ENCODE results near the gene KRTAP1-1. TPM values are rescaled to one million over a fixed set of nuclear protein-coding genes. Genes with fewer than 3 reads are reported as not detected.
"Not testable (repeated sequence)": the region's sequence is repeated elsewhere in the genome, so short reads cannot be mapped to it uniquely, and the experiment has no call there.

KRTAP1-1 gene
- total and polyA plus RNA-seq, 2 donors: 0.14 TPM; not detected in 1

GRCh38 chr17:41069031-41069430, 27.8 kb upstream of the KRTAP1-1 start:
- no peak overlapping the region for H3K4me3 ChIP-seq (ENCODE audit: low read length in 2 of 2)
- no peaks in the 10 kb centered on the region for H3K4me1 ChIP-seq (ENCODE audit: control insufficient read depth in 2 of 2, insufficient read depth in 2 of 2, low read length in 2 of 2)
- no peaks in the 10 kb centered on the region for H3K36me3 ChIP-seq (ENCODE audit: control insufficient read depth in 2 of 2, insufficient read depth in 2 of 2, low read length in 1 of 2)
- 64% methylated on average over 3 of the region's 3 CpGs for WGBS
- no peak for DNase-seq (ENCODE audit: low read depth in 6 of 9, low spot score in 9 of 9)
- H3K27me3 ChIP-seq (ENCODE audit: control insufficient read depth in 2 of 2, insufficient read depth in 1 of 2, low read length in 1 of 2): no peaks in the 10 kb centered on the region
- H3K9me3 ChIP-seq (ENCODE audit: control insufficient read depth in 2 of 2, insufficient read depth in 1 of 2, low read length in 1 of 2): no peaks in the 10 kb centered on the region
- no peak overlapping the region for H3K27ac ChIP-seq (ENCODE audit: low read depth in 1 of 2, low read length in 1 of 2)

- H3K27me3 ChIP-seq (ENCODE audit: control insufficient read depth in 2 of 2, insufficient read depth in 1 of 2, low read length in 1 of 2): no peaks in the 10 kb centered on the region
- DNase-seq (ENCODE audit: low read depth in 6 of 9, low spot score in 9 of 9): no peak
- H3K4me3 ChIP-seq (ENCODE audit: low read length in 2 of 2): no peak overlapping the region
Observed at GRCh38 chr17:41067281-41067680, 26.0 kb upstream of the KRTAP1-1 start.

DNA sequence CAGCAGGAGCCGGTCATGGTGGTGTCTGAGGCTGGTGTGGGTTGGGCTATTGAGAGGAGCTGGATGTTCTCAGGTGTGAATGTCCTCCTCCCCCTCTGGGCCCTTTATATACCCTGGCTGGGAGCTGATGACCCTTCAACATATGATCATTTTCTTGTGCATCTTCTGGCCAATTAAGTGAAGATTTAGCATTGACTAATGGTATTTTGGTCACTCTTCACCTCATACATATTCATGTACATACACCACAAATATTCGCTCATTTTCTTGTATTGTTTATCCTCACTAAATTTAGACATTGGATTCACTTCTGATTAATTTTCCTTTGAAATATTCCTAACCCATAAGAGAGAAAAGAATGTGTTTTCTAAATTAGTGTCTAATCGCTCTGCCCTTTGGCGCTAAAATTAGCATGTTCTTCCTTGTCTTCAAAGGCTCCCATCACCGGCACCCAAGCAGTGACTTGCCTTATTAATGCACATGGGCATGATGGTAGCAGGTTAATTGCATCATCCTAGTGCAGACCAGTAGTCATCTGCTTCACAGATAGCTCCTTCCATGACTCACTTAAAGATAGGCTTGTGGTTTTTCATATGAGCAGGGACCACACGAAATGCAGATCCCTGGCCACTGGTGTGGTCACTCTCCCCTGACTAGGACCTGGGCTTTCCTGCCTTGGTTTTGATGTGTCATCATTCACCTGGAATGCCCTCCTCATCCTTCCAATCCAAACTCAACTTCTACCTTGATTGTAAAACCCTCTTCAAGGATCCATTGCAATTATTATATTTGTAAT, 24.8 kb upstream of the KRTAP1-1 start, which contains the start of gene KRTAP2-4:
KRTAP2-4 (minus strand) TSS at position 51 of the 796 bp plus-strand sequence; CDS start at position 17, 34 bp downstream.
- Histone ChIP-seq H3K4me1 (ENCODE audit: control insufficient read depth in 2 of 2, insufficient read depth in 2 of 2, low read length in 2 of 2) (no peaks in the 10 kb centered on the region), H3K9me3 (ENCODE audit: control insufficient read depth in 2 of 2, insufficient read depth in 1 of 2, low read length in 1 of 2) (no peaks in the 10 kb centered on the region), H3K27me3 (ENCODE audit: control insufficient read depth in 2 of 2, insufficient read depth in 1 of 2, low read length in 1 of 2) (no peaks in the 10 kb centered on the region), H3K4me3 (ENCODE audit: low read length in 2 of 2) (no peak within 1 kb of the TSS), H3K27ac (ENCODE audit: low read depth in 1 of 2, low read length in 1 of 2) (no peak within 1 kb of the TSS), H3K36me3 (ENCODE audit: control insufficient read depth in 2 of 2, insufficient read depth in 2 of 2, low read length in 1 of 2) (no peaks in the 10 kb centered on the region)
- WGBS: 93% methylated on average over 6 of the region's 6 CpGs
- no peak for DNase-seq (ENCODE audit: low read depth in 6 of 9, low spot score in 9 of 9)

More at GRCh38 chr17:41067281-41067680, 26.0 kb upstream of the KRTAP1-1 start:
- no peak overlapping the region for H3K27ac ChIP-seq (ENCODE audit: low read depth in 1 of 2, low read length in 1 of 2)
- H3K9me3 ChIP-seq (ENCODE audit: control insufficient read depth in 2 of 2, insufficient read depth in 1 of 2, low read length in 1 of 2): no peaks in the 10 kb centered on the region
- no peaks in the 10 kb centered on the region for H3K4me1 ChIP-seq (ENCODE audit: control insufficient read depth in 2 of 2, insufficient read depth in 2 of 2, low read length in 2 of 2)
- H3K36me3 ChIP-seq (ENCODE audit: control insufficient read depth in 2 of 2, insufficient read depth in 2 of 2, low read length in 1 of 2): no peaks in the 10 kb centered on the region

DNA sequence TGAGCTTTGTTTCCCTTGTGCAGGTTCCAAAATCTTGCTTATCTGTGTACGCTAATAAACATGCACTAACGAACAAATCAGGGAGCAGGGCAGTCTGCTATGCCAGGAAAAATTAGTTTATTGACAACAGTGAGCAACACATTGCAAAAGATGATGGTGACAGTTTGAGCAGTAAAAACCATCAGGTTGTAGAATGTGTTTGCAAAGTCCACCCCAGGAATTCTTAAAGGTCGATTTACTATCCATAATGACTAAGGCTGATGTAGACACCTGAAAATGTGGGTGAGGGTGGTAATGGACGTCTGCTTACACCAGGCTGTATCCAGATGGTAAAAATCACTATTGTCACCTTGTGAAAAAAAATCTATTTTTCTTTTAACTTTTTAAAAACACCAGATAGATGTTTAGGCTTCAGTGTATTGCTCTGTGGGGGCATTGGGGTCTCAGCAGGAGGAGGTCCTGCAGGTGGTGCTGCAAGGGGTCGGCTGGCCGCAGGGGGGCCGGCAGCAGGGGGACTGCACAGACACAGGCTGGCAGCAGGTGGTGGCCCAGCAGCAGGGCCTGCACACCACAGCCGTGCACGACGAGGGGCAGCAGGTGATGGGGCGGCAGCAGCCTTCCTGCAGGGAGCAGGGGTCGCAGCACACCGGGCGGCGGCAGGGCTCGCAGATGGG, 23.9 kb upstream of the KRTAP1-1 start:
- 93% methylated on average over 7 of the region's 16 CpGs for WGBS
- H3K4me1 ChIP-seq (ENCODE audit: control insufficient read depth in 2 of 2, insufficient read depth in 2 of 2, low read length in 2 of 2); H3K27ac ChIP-seq (ENCODE audit: low read depth in 1 of 2, low read length in 1 of 2); H3K36me3 ChIP-seq (ENCODE audit: control insufficient read depth in 2 of 2, insufficient read depth in 2 of 2, low read length in 1 of 2); H3K4me3 ChIP-seq (ENCODE audit: low read length in 2 of 2); H3K9me3 ChIP-seq (ENCODE audit: control insufficient read depth in 2 of 2, insufficient read depth in 1 of 2, low read length in 1 of 2); H3K27me3 ChIP-seq (ENCODE audit: control insufficient read depth in 2 of 2, insufficient read depth in 1 of 2, low read length in 1 of 2); DNase-seq (ENCODE audit: low read depth in 6 of 9, low spot score in 9 of 9): not testable (repeated sequence)

- Histone ChIP-seq H3K4me1 (ENCODE audit: control insufficient read depth in 2 of 2, insufficient read depth in 2 of 2, low read length in 2 of 2) (no peaks in the 10 kb centered on the region), H3K27me3 (ENCODE audit: control insufficient read depth in 2 of 2, insufficient read depth in 1 of 2, low read length in 1 of 2) (peaks cover 0 to 6% of the 10 kb centered on the region in 2 donors), H3K36me3 (ENCODE audit: control insufficient read depth in 2 of 2, insufficient read depth in 2 of 2, low read length in 1 of 2) (no peaks in the 10 kb centered on the region), H3K4me3 (ENCODE audit: low read length in 2 of 2) (no peak overlapping the region), H3K27ac (ENCODE audit: low read depth in 1 of 2, low read length in 1 of 2) (no peak overlapping the region), H3K9me3 (ENCODE audit: control insufficient read depth in 2 of 2, insufficient read depth in 1 of 2, low read length in 1 of 2) (no peaks in the 10 kb centered on the region)
- DNase-seq (ENCODE audit: low read depth in 6 of 9, low spot score in 9 of 9): no peak
- 67% methylated on average over 1 of the region's 1 CpG for WGBS
Observed at GRCh38 chr17:41064301-41064700, 23.1 kb upstream of the KRTAP1-1 start.

- Histone ChIP-seq H3K4me1 (ENCODE audit: control insufficient read depth in 2 of 2, insufficient read depth in 2 of 2, low read length in 2 of 2) (no peaks in the 10 kb centered on the region), H3K27ac (ENCODE audit: low read depth in 1 of 2, low read length in 1 of 2) (no peak overlapping the region), H3K36me3 (ENCODE audit: control insufficient read depth in 2 of 2, insufficient read depth in 2 of 2, low read length in 1 of 2) (no peaks in the 10 kb centered on the region), H3K9me3 (ENCODE audit: control insufficient read depth in 2 of 2, insufficient read depth in 1 of 2, low read length in 1 of 2) (no peaks in the 10 kb centered on the region), H3K27me3 (ENCODE audit: control insufficient read depth in 2 of 2, insufficient read depth in 1 of 2, low read length in 1 of 2) (peaks cover 0 to 6% of the 10 kb centered on the region in 2 donors), H3K4me3 (ENCODE audit: low read length in 2 of 2) (no peak overlapping the region)
- 94% methylated on average over 4 of the region's 4 CpGs for WGBS
- DNase-seq (ENCODE audit: low read depth in 6 of 9, low spot score in 9 of 9): no peak
Observed at GRCh38 chr17:41063449-41063848, 22.2 kb upstream of the KRTAP1-1 start.

DNA sequence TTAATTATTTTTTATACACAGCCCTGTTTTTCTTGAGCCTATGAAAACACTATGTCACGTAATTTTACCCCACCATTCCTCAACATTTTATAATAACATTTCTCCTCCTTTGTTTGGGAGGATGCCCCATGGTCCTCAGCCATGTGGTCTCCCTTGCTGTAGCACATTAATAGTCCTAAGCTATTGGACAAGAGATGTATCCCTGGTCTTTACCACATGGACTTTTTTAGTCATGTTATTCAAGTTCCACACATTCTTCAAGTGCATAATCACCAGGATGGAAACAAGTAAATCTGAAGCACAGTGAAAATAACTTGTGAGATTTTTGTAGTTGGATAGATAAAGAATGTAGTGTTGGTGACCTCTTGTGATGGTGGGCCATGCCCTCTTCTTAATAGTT, 20.7 kb upstream of the KRTAP1-1 start:
- Histone ChIP-seq H3K4me3 (ENCODE audit: low read length in 2 of 2) (no peak overlapping the region), H3K27ac (ENCODE audit: low read depth in 1 of 2, low read length in 1 of 2) (no peak overlapping the region), H3K36me3 (ENCODE audit: control insufficient read depth in 2 of 2, insufficient read depth in 2 of 2, low read length in 1 of 2) (no peaks in the 10 kb centered on the region), H3K27me3 (ENCODE audit: control insufficient read depth in 2 of 2, insufficient read depth in 1 of 2, low read length in 1 of 2) (peaks cover 0 to 6% of the 10 kb centered on the region in 2 donors), H3K9me3 (ENCODE audit: control insufficient read depth in 2 of 2, insufficient read depth in 1 of 2, low read length in 1 of 2) (no peaks in the 10 kb centered on the region), H3K4me1 (ENCODE audit: control insufficient read depth in 2 of 2, insufficient read depth in 2 of 2, low read length in 2 of 2) (no peaks in the 10 kb centered on the region)
- WGBS: 91% methylated on average over 1 of the region's 1 CpG
- DNase-seq (ENCODE audit: low read depth in 6 of 9, low spot score in 9 of 9): no peak

DNA sequence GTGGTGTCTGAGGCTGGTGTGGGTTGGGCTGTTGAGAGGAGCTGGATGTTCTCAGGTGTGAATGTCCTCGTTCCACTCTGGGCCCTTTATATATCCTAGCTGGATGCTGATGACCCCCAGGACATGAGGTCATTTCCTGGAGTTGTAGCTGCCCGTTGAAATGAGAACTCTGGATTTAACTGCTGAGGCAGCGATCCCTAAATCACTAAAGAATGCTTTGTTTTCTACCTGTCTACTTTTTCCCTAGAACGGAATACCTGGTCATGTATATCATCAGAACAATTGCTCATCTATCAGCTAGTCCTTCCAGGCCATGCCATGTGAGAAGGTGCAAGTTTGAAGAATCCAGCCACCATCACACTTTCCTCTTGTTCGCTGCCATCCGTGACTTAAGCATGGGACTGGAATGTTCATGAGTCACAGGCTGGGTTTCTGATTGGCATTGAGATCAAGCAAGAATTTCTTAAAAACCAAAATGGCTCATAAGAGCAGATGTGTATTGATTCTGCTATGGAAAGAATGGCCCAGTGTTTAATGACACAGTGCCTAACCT, 18.9 kb upstream of the KRTAP1-1 start, which contains the start of gene KRTAP2-3:
KRTAP2-3 (minus strand) TSS at position 63 of the 553 bp plus-strand sequence. CDS start 64 bp downstream, outside the sequence.
- Histone ChIP-seq H3K4me1 (ENCODE audit: control insufficient read depth in 2 of 2, insufficient read depth in 2 of 2, low read length in 2 of 2) (no peaks in the 10 kb centered on the region), H3K27me3 (ENCODE audit: control insufficient read depth in 2 of 2, insufficient read depth in 1 of 2, low read length in 1 of 2) (peaks cover 0 to 6% of the 10 kb centered on the region in 2 donors), H3K27ac (ENCODE audit: low read depth in 1 of 2, low read length in 1 of 2) (no peak within 1 kb of the TSS), H3K9me3 (ENCODE audit: control insufficient read depth in 2 of 2, insufficient read depth in 1 of 2, low read length in 1 of 2) (no peaks in the 10 kb centered on the region), H3K36me3 (ENCODE audit: control insufficient read depth in 2 of 2, insufficient read depth in 2 of 2, low read length in 1 of 2) (no peaks in the 10 kb centered on the region), H3K4me3 (ENCODE audit: low read length in 2 of 2) (no peak within 1 kb of the TSS)
- no peak for DNase-seq (ENCODE audit: low read depth in 6 of 9, low spot score in 9 of 9)
- WGBS: 82% methylated on average over 6 of the region's 6 CpGs
